T follicular helper cell (primary cell): ENCODE measurements around the gene ROBO3.

Experiments
- DNase-seq: peaks from one replicate; pipeline ENCODE4 v3.0.0-alpha.2; 2020; ENCODE audit warnings: low read depth
- total RNA-seq, 2 experiments: gene quantifications; one replicate each; lab custom pipeline; 2026; lab: John Stamatoyannopoulos, UW

ROBO3 gene
- 3.8 to 4.5 reads per million in 2 experiments for total RNA-seq

GRCh38 chr11:124865181-124865901, at the start of gene ROBO3:
TSS of gene ROBO3 (plus strand) at chr11:124865432. CDS start at chr11:124865578, 146 bp downstream.
- no peak for DNase-seq

DNA sequence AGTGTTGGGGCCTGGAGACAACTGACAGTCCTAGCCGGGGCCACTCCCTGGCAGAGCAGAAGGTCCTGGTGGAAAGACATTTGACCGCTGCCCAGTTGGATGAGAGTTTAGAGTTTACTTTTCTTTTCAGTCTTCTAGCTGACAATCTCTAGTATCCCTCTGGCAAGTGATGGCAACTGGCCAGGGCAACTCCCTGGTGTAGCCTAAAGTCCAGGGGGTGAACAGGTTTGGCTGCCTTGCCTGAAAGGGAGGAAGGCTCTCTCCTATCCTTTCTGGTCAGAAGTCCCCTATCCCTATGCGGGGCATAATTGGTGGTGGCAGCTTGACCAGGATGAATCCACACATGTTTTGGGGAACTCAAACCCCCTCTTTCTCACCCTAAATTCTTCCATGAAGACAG, 48.2 kb upstream of the ROBO3 start:
- no peak for DNase-seq

DNA sequence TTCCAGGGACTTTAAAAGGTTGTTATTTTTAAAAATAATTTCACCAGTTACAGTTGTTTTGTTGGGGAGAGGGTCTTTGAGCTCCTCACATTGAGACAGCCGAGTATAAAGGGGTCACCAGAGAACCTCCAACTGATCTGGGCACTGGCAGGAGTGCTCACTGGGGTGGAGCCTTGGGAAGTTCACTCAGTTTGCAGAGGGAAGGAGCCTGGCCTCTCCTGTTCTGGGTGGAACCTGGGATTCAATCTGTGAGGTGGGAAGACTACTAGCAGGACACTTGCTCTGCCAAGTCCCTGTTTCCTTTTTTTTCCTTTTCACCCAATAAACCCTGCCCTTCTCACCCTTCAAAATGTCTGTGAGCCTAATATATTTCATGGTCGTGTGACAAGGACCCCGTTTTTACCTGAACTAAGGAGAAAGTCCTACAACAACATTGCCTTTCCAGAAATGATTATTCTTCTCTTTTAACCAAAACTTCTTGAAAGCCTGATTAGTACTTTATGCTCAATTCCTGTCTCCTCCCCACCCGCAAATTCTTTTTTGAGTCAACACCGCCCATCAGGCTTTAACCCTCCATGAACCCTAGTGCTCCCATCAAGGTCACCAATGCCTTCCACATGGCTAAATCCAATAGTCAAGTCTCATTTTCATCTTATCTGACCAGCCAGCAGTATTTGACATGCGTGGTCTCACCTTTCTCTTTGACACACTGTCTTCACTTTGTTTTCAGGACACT, 43.1 kb upstream of the ROBO3 start:
- DNase-seq: no peak

GRCh38 chr11:124823512-124824376, 41.5 kb upstream of the ROBO3 start:
- DNase-seq: no peak

- DNase-seq: no peak
Measured at GRCh38 chr11:124825876-124826275, 39.4 kb upstream of the ROBO3 start.

- DNase-seq: no peak
Measured at GRCh38 chr11:124829986-124830385, 35.2 kb upstream of the ROBO3 start.

- no peak for DNase-seq
Measured at GRCh38 chr11:124830749-124831148, 34.5 kb upstream of the ROBO3 start.

DNA sequence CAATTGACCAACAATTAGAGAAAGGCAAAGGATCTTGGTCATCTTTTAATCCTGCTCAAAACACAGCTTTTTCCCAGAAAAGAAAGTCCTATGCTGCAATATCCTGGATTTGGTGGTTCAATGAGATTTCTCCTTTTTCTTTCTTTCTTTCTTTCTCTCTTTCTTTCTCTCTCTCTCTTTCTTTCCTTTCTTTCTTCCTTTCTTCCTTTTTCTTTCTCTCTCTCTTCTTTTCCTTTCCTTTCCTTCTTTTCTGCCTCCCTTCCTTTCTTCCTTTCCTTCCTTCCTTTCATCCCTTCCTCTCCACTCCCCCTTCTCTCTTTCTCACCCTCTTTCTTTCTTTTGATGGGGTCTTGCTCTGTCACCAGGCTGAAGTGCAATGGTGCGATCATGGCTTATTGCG, 33.3 kb upstream of the ROBO3 start:
- no peak for DNase-seq

- DNase-seq: no peak
Measured at GRCh38 chr11:124832571-124832970, 32.7 kb upstream of the ROBO3 start.

DNA sequence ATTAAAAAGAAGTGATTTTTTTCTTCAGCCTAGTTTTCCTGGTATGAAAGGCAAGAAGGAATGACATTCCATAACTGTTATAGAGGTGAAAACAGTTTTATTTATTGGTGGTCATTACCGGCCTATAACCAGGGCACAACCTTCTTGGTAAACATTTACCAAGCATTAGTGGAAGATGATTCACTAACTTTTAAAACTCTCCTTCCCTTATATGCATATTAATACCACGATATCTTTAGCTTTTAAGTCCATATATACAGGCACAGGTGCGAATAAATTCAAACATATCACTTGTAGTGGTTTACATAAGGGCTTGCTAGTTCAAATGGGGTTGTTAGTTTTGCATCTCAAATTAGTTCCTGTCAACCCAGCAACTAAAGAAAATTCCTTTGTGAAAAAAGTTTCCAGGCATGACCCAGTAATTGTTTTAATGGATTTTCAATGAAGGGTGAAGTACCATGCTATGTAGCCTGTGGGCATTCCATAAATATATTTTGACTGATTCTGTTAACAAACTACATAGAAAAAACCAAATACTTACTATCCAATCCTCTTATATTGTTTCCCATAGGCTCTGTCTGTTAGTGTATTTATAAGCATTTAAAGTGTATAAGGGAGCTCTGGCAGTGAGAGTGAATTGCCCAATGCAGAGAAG, 30.6 kb upstream of the ROBO3 start:
- no peak for DNase-seq

GRCh38 chr11:124835918-124836317, 29.3 kb upstream of the ROBO3 start:
- no peak for DNase-seq

DNA sequence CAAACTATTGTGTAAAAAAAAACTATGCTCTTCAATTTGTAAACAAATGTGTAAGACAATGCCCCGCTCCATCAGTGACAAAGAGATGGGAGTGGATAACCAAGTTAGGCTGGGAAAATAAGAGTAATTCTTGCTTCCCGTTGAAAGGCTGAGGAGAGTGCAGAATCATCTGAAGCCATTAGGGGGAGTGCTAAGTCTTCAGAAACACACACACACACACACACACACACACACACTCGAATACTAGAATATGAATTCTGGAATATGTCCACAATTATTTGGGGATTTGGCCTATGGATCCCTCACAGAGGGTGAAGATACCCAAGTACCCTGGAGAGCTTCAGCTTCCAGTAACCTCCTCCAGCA, 27.8 kb upstream of the ROBO3 start:
- no peak for DNase-seq

DNA sequence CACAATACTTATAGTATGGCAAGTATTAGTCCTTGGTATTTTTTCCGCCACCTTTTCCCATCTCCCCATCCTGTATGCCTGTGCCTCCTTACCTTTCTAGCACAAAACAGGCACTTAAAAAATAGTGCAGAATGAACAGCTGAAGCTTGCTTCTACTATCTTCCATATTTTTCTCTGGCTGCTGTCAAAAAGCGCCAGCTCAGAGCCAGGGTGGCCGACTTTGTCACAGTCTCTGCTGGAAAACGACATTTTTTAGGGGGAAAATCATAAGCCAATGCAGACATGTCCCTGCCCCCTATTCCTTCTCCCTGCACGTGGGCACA, 26.5 kb upstream of the ROBO3 start:
- DNase-seq: no peak

DNA sequence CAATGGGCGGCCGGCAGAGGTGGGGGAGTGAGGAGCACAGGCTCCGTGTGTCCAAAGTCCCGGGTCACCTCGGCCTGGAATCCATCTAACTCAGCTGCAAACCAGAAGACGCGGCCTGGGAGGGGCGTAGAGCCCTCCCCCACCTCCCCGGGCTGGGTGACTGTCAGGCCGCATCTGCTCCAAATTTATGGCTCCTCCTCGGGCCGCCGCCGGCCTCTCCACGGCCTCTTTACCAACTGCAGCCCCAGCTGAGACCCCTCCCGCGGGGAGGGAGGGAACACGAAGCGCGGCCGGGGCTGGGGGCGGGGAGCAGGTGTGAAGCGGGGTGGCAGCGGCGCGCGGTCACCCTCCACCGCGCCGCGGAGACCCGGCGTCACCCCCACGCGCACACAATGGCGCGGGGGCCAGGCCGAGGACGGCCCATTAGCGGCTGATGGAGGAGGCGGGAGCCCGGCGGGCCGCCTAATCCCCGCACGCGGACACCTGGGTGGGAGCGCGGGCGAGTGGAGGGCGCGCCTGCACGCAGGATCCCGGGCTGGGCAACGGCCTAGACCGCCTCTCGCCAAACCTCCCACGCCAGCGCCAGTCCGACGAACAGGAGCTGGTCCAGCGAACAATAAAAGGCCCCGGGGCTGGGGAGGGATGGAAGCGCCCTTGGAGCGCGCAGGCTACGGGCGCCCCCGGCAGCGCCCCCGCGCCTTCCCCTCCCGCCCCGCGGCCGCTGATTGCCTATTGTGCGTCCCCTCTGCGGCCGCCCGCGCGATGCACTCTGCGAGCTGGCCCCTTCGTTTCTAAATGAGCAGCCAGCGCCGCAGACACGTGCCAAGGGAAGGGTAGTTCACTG, 25.9 kb upstream of the ROBO3 start:
- DNase-seq: no peak

GRCh38 chr11:124839972-124840621, 25.1 kb upstream of the ROBO3 start:
- DNase-seq: no peak

GRCh38 chr11:124840666-124841065, 24.6 kb upstream of the ROBO3 start:
- no peak for DNase-seq

- no peak for DNase-seq
Measured at GRCh38 chr11:124841201-124841600, 24.0 kb upstream of the ROBO3 start.

- DNase-seq: no peak
Measured at GRCh38 chr11:124841840-124842239, 23.4 kb upstream of the ROBO3 start.

GRCh38 chr11:124842305-124842704, 22.9 kb upstream of the ROBO3 start:
- no peak for DNase-seq

DNA sequence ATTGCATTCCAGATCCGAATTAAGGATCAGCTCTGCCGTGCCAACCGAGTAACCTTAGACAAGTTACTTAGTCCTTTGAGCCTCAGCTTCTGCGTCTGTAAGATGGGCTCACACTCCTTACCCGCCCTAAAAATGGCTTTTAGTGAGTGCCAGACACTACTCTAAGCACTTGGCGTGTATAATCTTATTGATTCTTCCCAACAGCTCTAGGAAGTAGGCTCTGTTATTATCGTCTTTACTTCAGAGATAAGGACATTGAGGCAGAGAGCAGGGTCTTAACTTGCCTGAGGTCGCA, 21.7 kb upstream of the ROBO3 start:
- no peak for DNase-seq

DNA sequence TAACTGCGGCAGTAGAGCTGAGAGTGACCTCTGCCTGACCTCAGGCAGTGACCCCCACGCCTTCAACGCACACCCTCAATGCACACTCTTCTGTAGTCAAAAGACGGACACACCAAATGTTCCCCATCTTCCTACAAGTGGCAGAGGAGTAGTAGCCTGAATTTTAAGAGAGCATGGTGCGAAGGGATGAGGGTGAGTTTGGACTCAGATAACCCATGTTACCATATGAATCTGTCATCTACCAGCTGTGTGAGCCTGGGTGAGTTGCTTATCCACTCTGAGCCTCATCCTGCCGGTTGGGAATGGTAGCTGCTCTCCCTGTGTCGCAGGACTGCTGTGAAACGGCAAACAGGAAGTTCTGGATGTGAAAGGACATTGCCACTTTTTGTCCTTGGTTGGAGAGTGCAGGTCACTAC, 20.6 kb upstream of the ROBO3 start:
- DNase-seq: no peak
